Esophagus squamous epithelium (tissue), 5 donors: Measurements from ENCODE around the gene COASY. TPM values are rescaled to one million over a fixed set of nuclear protein-coding genes. Genes with fewer than 3 reads are reported as not detected.
A peak's percentile ranks its signal among the peaks of the same experiment; 100 is the strongest.

Experiments
- DNase-seq: peaks from one replicate; lab custom pipeline; 2025; lab: John Stamatoyannopoulos, UW
- H3K27ac ChIP-seq, 4 donors: fragments of 200-600 bp; sonication (generic); one replicate each; pipeline ENCODE4 v1.5.1; 2016 to 2019; ENCODE audit warnings: mild to moderate bottlenecking in 1 of 4
- H3K27me3 ChIP-seq, 4 donors: fragments of 200-600 bp; sonication (generic); 1 replicate in 3 of 4; 2 replicates in 1 of 4; pipeline versions ENCODE4 v1.5.1 to v1.6.0; 2017 to 2021; ENCODE audit warnings: antibody characterized with exemption in 1 of 4
- H3K36me3 ChIP-seq, 3 donors: fragments of 200-600 bp; sonication (generic); one replicate each; pipeline ENCODE4 v1.5.1; 2016 to 2019
- H3K4me1 ChIP-seq, 3 donors: fragments of 200-600 bp; sonication (generic); one replicate each; pipeline ENCODE4 v1.5.1; 2017 to 2019
- H3K4me3 ChIP-seq, 4 donors: fragments of 200-600 bp; sonication (generic); 1 replicate in 3 of 4; 2 replicates in 1 of 4; pipeline ENCODE4 v1.5.1; 2016 to 2019; ENCODE audit warnings: mild to moderate bottlenecking in 2 of 4, moderate library complexity in 1 of 4
- H3K9me3 ChIP-seq, 3 donors: fragments of 200-600 bp; sonication (generic); one replicate each; pipeline ENCODE4 v1.5.1; 2016 to 2019
- CTCF ChIP-seq, 6 experiments: fragments of 450-650 bp in 4 of 6; fragments of 200-600 bp in 2 of 6; sonication (generic) in 2 of 6; IDR thresholded peaks; one replicate each; pipeline ENCODE4 v1.5.1; 2016 to 2019; ENCODE audit warnings: antibody characterized with exemption in 6 of 6, mild to moderate bottlenecking in 4 of 6, moderate library complexity in 4 of 6
- POLR2A ChIP-seq, 4 donors: fragments of 450-650 bp; IDR thresholded peaks; one replicate each; pipeline ENCODE4 v1.6.1; 2017; ENCODE audit warnings: antibody characterized with exemption in 4 of 4, mild to moderate bottlenecking in 4 of 4, moderate library complexity in 3 of 4
- WGBS, 2 donors: methylation state at CpG; one replicate each; pipeline ENCODE4 v1.1.5; 2018; 5-methylcytosine and 5-hydroxymethylcytosine counted together
- intact Hi-C: fragments of 100-400 bp; cut with DNase I; formaldehyde crosslinking; loops from one replicate; pipeline ENCODE4 v1.15.0; 2022
- total RNA-seq, 4 donors: library from RNA; depleted of rRNA; stranded (reverse); fragments of >200 nt; gene quantifications; one replicate each; pipeline ENCODE4 v1.1.0, GENCODE V29; 2016
- donor health status: DM: yes; HTN: yes; CAD: no.

COASY gene
- total RNA-seq, 4 donors from 2014 or later: 34.1 to 52.2 (median 46.5) TPM

- H3K4me3 ChIP-seq: peak overlapping the region; percentile 53 to 85 (median 59)
- H3K27ac ChIP-seq: peak overlapping the region; percentile 85 to 92 (median 90)
- intact Hi-C loops: loop anchor here (5.0 kb wide), 1 partner anchor 104 kb away; the partner anchor contains the start of genes CCR10 and CNTNAP1
- H3K9me3 ChIP-seq: no peaks in the 10 kb centered on the region
- peaks cover 14 to 65% (median 43%) of the 10 kb centered on the region in 3 donors for H3K36me3 ChIP-seq
- H3K4me1 ChIP-seq: peaks cover 14 to 45% (median 22%) of the 10 kb centered on the region in 3 donors
- 0 to 1% methylated on average over 16 to 20 of the region's 20 CpGs for WGBS, 2 donors
- peak; percentile 69 to 81 (median 74) for TF ChIP-seq CTCF (IDR thresholded peaks at IDR 0.05)
- no peak for TF ChIP-seq POLR2A (IDR thresholded peaks at IDR 0.05)
- no peak for DNase-seq
- no peaks in the 10 kb centered on the region for H3K27me3 ChIP-seq
Observed at GRCh38 chr17:42578282-42578869, 16.4 kb downstream of the COASY start.

- no peaks in the 10 kb centered on the region for H3K27me3 ChIP-seq
- no peaks in the 10 kb centered on the region for H3K9me3 ChIP-seq
- intact Hi-C loops: loop anchor here (5.0 kb wide), 1 partner anchor 102 kb away; the partner anchor contains the start of genes CCR10 and CNTNAP1
- no peak for TF ChIP-seq CTCF (IDR thresholded peaks at IDR 0.05)
- TF ChIP-seq POLR2A (IDR thresholded peaks at IDR 0.05): no peak
- H3K27ac ChIP-seq: peak overlapping the region in 1 of 4 donors; percentile 92
- peaks cover 15 to 59% (median 28%) of the 10 kb centered on the region in 3 donors for H3K4me1 ChIP-seq
- no peak for DNase-seq
- 38 to 57% methylated on average over 2 of the region's 2 CpGs for WGBS, 2 donors
- no peak overlapping the region for H3K4me3 ChIP-seq
- peaks cover 14 to 65% (median 44%) of the 10 kb centered on the region in 3 donors for H3K36me3 ChIP-seq
Observed at GRCh38 chr17:42579794-42580551, 18.0 kb downstream of the COASY start.

- H3K4me1 ChIP-seq: peaks cover 30 to 67% (median 41%) of the 10 kb centered on the region in 3 donors
- H3K4me3 ChIP-seq: no peak overlapping the region
- no peaks in the 10 kb centered on the region for H3K27me3 ChIP-seq
- no peak for DNase-seq
- WGBS, 2 donors: 86 to 93% methylated on average over 2 to 6 of the region's 10 CpGs
- intact Hi-C loops: no loop called here
- peaks cover 14 to 80% (median 41%) of the 10 kb centered on the region in 3 donors for H3K36me3 ChIP-seq
- TF ChIP-seq CTCF (IDR thresholded peaks at IDR 0.05) (no peak), POLR2A (IDR thresholded peaks at IDR 0.05) (no peak)
- no peak overlapping the region for H3K27ac ChIP-seq
- no peaks in the 10 kb centered on the region for H3K9me3 ChIP-seq
Observed at GRCh38 chr17:42581744-42582270, 19.9 kb downstream of the COASY start.

GRCh38 chr17:42584880-42585279 lies 22.9 kb downstream of the COASY start:
- Histone ChIP-seq H3K9me3 (no peaks in the 10 kb centered on the region), H3K4me3 (no peak overlapping the region), H3K36me3 (peaks cover 16 to 98% (median 53%) of the 10 kb centered on the region in 3 donors), H3K27ac (peak overlapping the region; percentile 75 to 88 (median 84)), H3K27me3 (no peaks in the 10 kb centered on the region), H3K4me1 (peaks cover 29 to 65% (median 43%) of the 10 kb centered on the region in 3 donors)
- WGBS, 2 donors: 62 to 70% methylated on average over 7 to 9 of the region's 9 CpGs
- TF ChIP-seq POLR2A (IDR thresholded peaks at IDR 0.05) (no peak), CTCF (IDR thresholded peaks at IDR 0.05) (no peak)
- no peak for DNase-seq
- intact Hi-C loops: no loop called here
